HG03439 (cell line): ENCODE measurements around the gene EIF3B.
"Not testable (repeated sequence)": the region's sequence is repeated elsewhere in the genome, so short reads cannot be mapped to it uniquely, and the experiment has no call there.

ENCODE experiments used
- ATAC-seq: cut with Tn5 transposase; IDR thresholded peaks from one replicate; pipeline ENCODE4 v1.9.1; 2021; ENCODE audit warnings: mild to moderate bottlenecking, moderate library complexity; ENCODE audit not compliant: unreplicated experiment

The EIF3B gene

DNA sequence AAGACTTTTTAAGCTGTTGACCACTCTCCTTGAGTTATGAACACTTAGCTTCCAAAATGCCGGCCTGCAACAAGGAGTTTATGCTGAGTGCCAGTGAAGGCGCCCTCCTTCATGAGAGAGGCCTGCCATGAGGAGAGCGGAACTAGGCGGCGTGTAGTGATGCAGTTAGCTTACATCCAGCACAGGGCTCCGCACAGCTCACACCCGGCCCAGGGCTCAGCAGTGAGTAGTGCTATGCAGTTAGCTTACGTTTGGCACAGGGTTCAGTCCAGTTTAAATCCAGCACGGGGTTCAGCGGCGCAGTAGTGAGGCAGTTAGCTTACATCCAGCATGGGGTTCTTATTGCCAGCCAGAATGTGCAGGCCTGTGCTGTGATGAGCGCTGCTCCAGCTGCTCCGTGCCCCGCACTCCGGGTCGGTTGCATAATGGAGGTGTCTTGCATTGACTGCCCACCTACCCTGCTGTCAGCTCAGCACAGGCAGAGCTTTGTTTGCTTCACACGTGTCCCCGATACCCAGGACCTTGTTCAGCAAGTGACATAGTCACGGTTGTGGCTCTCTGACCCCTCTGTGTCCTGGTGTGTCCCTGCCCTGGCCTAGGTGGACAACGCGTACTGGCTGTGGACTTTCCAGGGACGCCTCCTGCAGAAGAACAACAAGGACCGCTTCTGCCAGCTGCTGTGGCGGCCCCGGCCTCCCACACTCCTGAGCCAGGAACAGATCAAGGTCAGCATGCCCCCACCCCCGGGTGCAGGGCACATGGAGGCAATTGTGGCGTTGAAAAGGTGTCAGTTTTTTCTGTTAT, 21.9 kb downstream of the EIF3B start:
- ATAC-seq, result no peak

GRCh38 chr7:2377492-2377891, 22.9 kb downstream of the EIF3B start:
- ATAC-seq, result not testable (repeated sequence)

DNA sequence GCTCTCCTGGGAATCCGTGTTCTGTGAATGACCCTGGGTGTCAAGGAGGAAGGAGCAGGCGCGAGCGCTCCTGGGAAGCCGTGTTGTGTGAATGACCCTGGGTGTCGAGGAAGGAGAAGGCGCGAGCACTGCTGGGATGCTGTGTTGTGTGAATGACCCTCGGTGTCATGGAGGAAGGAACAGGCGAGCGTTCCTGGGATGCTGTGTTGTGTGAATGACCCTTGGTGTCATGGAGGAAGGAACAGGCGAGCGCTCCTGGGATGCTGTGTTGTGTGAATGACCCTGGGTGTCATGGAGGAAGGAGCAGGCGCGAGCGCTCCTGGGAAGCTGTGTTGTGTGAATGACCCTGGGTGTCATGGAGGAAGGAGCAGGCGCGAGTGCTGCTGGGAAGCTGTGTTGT, 23.5 kb downstream of the EIF3B start:
- not testable (repeated sequence) for ATAC-seq

- no peak for ATAC-seq
Measured at GRCh38 chr7:2379161-2379560, 24.5 kb downstream of the EIF3B start.

GRCh38 chr7:2379821-2380450, 25.3 kb downstream of the EIF3B start:
- no peak for ATAC-seq

GRCh38 chr7:2380461-2380860, 25.8 kb downstream of the EIF3B start:
- no peak for ATAC-seq

DNA sequence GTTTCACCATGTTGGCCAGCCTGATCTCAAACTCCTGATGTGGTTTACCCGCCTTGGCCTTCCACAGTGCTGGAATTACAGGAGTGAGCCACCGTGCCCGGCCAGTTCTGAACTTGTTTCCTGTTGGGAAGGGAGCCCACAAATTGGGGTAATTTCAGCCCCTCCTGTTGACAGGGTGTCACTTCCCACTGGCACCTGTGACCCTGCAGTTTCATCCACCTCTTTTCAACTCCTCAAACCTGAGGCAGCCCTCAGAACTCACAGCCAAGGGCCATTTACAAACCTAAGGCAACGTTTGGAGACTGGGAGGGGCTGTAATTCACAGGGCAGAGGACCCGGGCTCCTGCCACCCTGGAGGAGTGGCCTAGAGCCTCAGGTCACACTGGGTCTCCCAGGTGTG, 26.6 kb downstream of the EIF3B start:
- ATAC-seq, result no peak

DNA sequence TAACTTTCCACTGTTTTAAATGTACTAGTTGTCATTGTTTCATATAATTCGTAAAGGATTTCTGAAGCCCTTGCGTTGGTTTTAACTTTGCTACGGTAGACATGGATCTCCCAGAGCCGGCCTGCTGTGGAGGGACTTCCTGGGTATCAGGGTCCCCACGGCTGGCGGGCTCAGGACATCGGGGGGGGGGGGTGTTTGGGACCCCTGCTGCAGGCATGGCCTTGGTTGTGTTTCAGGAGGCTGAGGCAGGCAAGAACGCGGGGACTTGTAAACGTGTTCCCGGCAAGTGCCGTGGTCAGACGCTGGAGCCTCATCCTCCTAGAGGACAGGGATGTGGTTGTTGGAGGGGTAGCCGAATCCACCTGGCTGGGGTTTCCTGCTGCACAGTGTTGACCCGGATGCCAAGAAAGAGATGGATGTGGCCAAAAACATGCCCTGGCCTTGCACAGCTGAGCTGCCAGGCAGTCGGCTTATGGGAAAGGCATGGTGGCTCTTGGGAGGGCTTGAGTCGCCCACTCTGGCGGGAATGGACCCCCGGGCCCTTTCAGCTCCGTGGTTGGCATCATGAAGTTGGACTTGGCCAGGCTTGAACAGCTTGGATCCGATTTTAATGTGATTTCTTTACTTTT, 27.4 kb downstream of the EIF3B start:
- no peak for ATAC-seq

DNA sequence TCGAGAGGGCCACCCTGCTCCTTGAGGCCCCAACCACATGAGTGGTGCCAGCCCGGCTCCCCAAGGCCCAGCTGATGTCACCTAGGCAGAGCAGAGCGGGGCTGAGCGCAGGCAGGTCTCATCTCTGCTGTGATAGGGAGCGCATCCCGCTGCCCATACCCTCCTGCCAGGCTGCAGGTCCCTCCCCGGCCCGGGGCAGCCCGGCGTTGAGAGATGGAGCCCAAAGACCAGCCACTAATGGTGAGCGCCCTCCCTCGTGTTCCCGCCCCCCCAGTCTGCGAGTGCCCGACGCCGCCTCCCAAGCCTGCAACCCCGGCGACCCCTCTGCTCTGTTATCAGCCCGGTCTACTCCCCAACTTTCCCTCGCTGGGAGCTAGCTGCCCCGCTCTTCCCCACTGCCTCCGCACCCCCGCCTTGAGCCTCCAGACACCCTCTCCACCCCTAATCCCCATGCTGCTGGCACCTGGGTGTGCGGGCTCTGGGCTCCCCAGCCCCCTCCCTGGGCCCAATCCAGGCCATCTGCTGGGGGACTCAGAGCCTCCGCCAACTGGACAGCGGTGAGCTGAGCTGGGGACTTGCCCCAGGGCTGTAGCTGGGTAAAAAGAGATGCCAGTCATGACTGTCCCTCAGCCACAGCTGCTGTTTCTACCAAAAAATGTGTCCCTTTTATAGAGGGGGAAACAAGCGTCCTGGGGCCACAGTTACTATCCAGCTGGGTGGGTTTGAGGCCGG, 29.1 kb downstream of the EIF3B start:
- ATAC-seq, result no peak

GRCh38 chr7:2384354-2385243, 30.0 kb downstream of the EIF3B start:
- ATAC-seq, result no peak

GRCh38 chr7:2386122-2386521, 31.5 kb downstream of the EIF3B start:
- not testable (repeated sequence) for ATAC-seq

DNA sequence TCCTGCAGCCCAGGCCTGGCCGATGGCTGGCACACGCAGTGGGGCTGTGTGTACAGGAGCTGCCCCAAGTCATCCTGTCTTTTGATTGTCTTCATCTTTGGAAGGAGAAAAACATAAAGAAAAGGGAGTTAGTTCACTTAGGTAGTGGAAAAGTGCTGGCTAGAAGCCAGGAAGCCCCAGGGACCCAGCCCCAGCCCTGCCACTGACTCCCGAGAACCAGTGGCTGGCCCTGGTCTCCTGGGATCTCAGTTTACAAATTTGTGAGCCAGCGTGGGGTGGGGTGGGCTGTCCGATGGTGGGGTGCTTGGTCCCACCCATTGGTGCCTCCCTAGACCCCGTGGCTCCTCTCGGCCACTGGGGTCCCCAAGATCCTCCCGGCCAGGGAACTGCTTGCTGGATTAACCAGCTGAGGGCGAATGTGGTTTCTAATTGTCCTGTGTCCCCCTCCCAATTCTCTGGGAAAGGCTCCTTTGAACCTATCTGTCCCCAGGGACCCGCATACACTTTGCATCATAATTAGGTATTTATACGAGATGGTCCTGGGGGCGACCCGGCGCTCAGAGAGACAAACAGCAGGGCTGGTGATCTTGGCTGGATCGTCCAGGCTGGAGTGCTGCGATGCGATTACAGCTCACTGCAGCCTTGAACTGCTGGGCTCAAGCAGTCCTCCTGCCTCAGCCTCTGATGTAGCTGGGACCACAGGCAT, 32.5 kb downstream of the EIF3B start:
- ATAC-seq, result no peak

DNA sequence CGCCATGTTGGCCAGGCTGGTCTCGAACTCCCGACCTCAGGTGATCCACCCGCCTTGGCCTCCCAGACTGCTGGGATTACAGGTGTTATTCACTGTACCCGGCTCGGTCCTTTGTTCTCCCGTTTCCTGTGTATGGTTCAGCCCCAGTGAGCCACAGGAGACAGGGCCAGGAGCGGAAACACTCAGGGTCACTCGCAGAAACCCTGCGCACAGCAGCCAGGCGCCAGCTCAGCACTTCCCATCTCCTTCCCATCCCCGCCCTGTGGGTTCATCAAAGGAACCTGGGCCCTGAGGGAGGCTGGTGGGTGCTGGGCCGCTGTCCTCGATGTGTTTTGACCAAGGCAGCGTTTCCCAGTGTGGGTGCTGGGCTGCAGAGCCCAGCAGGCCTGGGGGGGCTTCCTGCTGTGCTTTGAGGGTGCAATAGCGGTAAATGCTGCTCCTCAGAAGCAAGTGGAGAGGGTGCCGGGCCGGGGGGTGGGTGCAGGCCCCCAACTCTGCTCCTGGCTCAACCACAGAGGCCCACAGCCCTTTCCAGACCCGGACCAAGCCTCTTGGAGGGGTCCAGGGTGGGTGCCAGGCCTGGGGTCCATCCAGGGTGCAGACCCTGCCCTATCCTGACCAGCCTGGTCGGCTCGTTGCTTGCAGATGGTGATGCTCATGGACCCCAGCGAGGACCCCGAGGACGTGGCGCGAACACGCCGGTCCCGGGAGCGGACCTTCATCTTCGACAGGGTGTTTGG, 33.4 kb downstream of the EIF3B start:
- ATAC-seq, result no peak

DNA sequence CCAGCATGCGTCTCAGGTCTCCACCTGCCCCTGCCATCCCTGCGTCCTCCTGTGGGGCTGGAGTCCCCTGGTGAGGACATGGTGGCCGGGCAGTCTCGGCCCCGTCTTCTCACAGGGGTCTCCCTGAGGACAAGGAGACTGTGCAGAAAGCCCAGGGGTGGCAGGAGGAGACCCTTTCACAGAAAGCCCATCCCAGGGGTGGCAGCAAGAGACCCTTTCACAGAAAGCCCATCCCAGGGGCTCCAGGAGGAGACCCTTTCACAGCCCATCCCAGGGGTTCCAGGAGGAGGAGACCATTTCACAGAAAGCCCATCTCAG, 34.0 kb downstream of the EIF3B start:
- ATAC-seq, result no peak

- not testable (repeated sequence) for ATAC-seq
Measured at GRCh38 chr7:2390020-2390816, 35.6 kb downstream of the EIF3B start.

- ATAC-seq, result no peak
Measured at GRCh38 chr7:2393706-2394105, 39.1 kb downstream of the EIF3B start.

DNA sequence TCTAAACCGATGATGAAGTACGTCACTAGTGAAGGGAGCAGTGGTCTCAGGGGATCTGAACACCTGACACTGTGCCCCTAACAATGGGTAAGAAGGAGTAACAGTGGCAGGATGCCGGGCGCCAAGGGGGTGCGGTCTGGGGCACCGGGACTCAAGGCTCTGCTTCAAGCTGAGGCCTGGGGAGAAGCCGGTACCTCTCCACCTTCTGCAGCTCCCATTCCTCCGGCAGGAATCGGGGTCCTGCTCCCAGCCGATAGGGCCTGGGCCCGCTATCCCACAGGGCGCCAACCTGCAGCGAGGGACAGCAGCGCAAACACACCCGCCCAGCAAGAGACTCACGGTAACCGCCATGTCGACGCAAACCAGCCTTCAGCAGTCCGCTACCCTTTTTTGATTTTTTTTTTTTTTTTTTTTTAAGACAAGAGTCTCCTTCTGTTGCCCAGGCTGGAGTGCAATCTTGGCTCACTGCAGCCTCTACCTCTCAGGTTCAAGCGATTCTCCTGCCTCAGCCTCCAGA, 40.0 kb downstream of the EIF3B start:
- no peak for ATAC-seq

- ATAC-seq, result no peak
Measured at GRCh38 chr7:2398506-2398905, 43.9 kb downstream of the EIF3B start.
